Nephron (organoid): ENCODE measurements around the gene GTSE1.

Experiments used
- H3K27ac Mint-ChIP-seq, 3 experiments: 2 replicates each; pipeline ENCODE4 v1.8.0; 2020; ENCODE audit warnings: mixed read lengths in 3 of 3, mild to moderate bottlenecking in 2 of 3, moderate library complexity in 1 of 3
- H3K27me3 Mint-ChIP-seq: 2 replicates; pipeline ENCODE4 v1.8.0; 2021; ENCODE audit warnings: low read depth, mild to moderate bottlenecking, moderate library complexity, mixed read lengths
- H3K36me3 Mint-ChIP-seq: 2 replicates; pipeline ENCODE4 v1.8.0; 2020; ENCODE audit warnings: low read depth, mixed read lengths
- H3K4me1 Mint-ChIP-seq: 2 replicates; pipeline ENCODE4 v1.8.0; 2020; ENCODE audit warnings: mixed read lengths
- H3K4me3 Mint-ChIP-seq, 3 experiments: 2 replicates each; pipeline ENCODE4 v1.8.0; 2020; ENCODE audit warnings: mild to moderate bottlenecking in 3 of 3, mixed read lengths in 3 of 3, moderate library complexity in 2 of 3
- H3K9me3 Mint-ChIP-seq: 2 replicates; pipeline ENCODE4 v1.8.0; 2020; ENCODE audit warnings: mixed read lengths
- CTCF ChIP-seq, 3 experiments: fragments of 200-600 bp; sonication (generic); IDR thresholded peaks; one replicate each; pipeline ENCODE4 v1.5.0; 2021; ENCODE audit warnings: antibody characterized with exemption in 3 of 3; ENCODE audit not compliant: unreplicated experiment in 3 of 3

GTSE1 gene

GRCh38 chr22:46335201-46336118 lies 38.8 kb downstream of the GTSE1 start, which contains the start of gene TRMU:
TSS of gene TRMU (plus strand) at chr22:46335714. CDS start at chr22:46335765, 51 bp downstream.
- H3K36me3 Mint-ChIP-seq, result peaks cover 30% of the 10 kb centered on the region
- H3K27ac Mint-ChIP-seq, result peak within 1 kb of the TSS; percentile 95 to 98 (median 98)
- no peaks in the 10 kb centered on the region for H3K27me3 Mint-ChIP-seq
- H3K9me3 Mint-ChIP-seq, result no peaks in the 10 kb centered on the region
- H3K4me1 Mint-ChIP-seq, result peaks cover 21% of the 10 kb centered on the region
- TF ChIP-seq CTCF (IDR thresholded peaks at IDR 0.05; ENCODE audit: unreplicated experiment in 3 of 3), result no peak
- peak within 1 kb of the TSS; percentile 93 to 98 (median 94) for H3K4me3 Mint-ChIP-seq

GRCh38 chr22:46336119-46337078 lies 39.7 kb downstream of the GTSE1 start:
- TF ChIP-seq CTCF (IDR thresholded peaks at IDR 0.05; ENCODE audit: unreplicated experiment in 3 of 3), result no peak
- Mint-ChIP-seq H3K9me3 (no peaks in the 10 kb centered on the region), H3K4me3 (peak overlapping the region; percentile 93 to 98 (median 94)), H3K36me3 (peaks cover 36% of the 10 kb centered on the region), H3K4me1 (peaks cover 21% of the 10 kb centered on the region), H3K27ac (peak overlapping the region; percentile 60 to 98 (median 91)), H3K27me3 (no peaks in the 10 kb centered on the region)

GRCh38 chr22:46337870-46338269 lies 41.2 kb downstream of the GTSE1 start:
- peaks cover 47% of the 10 kb centered on the region for H3K36me3 Mint-ChIP-seq
- no peaks in the 10 kb centered on the region for H3K27me3 Mint-ChIP-seq

GRCh38 chr22:46338636-46339035 lies 42.0 kb downstream of the GTSE1 start:
- Mint-ChIP-seq H3K27me3 (no peaks in the 10 kb centered on the region), H3K4me1 (peaks cover 21% of the 10 kb centered on the region), H3K9me3 (no peaks in the 10 kb centered on the region), H3K4me3 (peak overlapping the region in 1 of 3 experiments; percentile 4), H3K36me3 (peaks cover 52% of the 10 kb centered on the region), H3K27ac (peak overlapping the region in 1 of 3 experiments; percentile 16)
- TF ChIP-seq CTCF (IDR thresholded peaks at IDR 0.05; ENCODE audit: unreplicated experiment in 3 of 3), result no peak

More at GRCh38 chr22:46337870-46338269, 41.2 kb downstream of the GTSE1 start:
- H3K4me1 Mint-ChIP-seq, result peaks cover 21% of the 10 kb centered on the region
- no peak overlapping the region for H3K27ac Mint-ChIP-seq
- no peaks in the 10 kb centered on the region for H3K9me3 Mint-ChIP-seq
- TF ChIP-seq CTCF (IDR thresholded peaks at IDR 0.05; ENCODE audit: unreplicated experiment in 3 of 3), result no peak
- peak overlapping the region; percentile 52 to 98 (median 75) for H3K4me3 Mint-ChIP-seq

- TF ChIP-seq CTCF (IDR thresholded peaks at IDR 0.05; ENCODE audit: unreplicated experiment in 3 of 3), result no peak
- H3K27me3 Mint-ChIP-seq, result no peaks in the 10 kb centered on the region
- H3K36me3 Mint-ChIP-seq, result peaks cover 59% of the 10 kb centered on the region
- H3K4me1 Mint-ChIP-seq, result peaks cover 20% of the 10 kb centered on the region
- H3K4me3 Mint-ChIP-seq, result no peak overlapping the region
- H3K9me3 Mint-ChIP-seq, result no peaks in the 10 kb centered on the region
- peak overlapping the region in 1 of 3 experiments; percentile 44 for H3K27ac Mint-ChIP-seq
Observed at GRCh38 chr22:46339956-46340355, 43.3 kb downstream of the GTSE1 start.
